Neural cell (in vitro differentiated cells): ENCODE results near the gene ROBO1. TPM values are rescaled to one million over a fixed set of nuclear protein-coding genes. Genes with fewer than 3 reads are reported as not detected.

Source experiments
- H2AFZ ChIP-seq: fragments of 200-600, 300-800 bp; sonication (generic), shearing (Covaris generic); 2 replicates; pipeline ENCODE4 v1.6.0; 2014; ENCODE audit warnings: low read depth, mild to moderate bottlenecking, antibody characterized with exemption, low read length, moderate library complexity
- H3F3A ChIP-seq: fragments of 200-600 bp; shearing (Covaris generic); 2 replicates; pipeline ENCODE4 v1.6.1; 2016; ENCODE audit warnings: mild to moderate bottlenecking, moderate library complexity, mixed read lengths, antibody characterized with exemption, low read length; ENCODE audit not compliant: insufficient read depth, poor library complexity, severe bottlenecking
- H3K27ac ChIP-seq: fragments of 200-600, 300-800 bp; sonication (generic), shearing (Covaris generic); 2 replicates; pipeline ENCODE4 v1.5.1; 2014; ENCODE audit warnings: mild to moderate bottlenecking, low read length, moderate library complexity
- H3K27me3 ChIP-seq: fragments of 300-800, 200-600 bp; sonication (generic), shearing (Covaris generic); 2 replicates; pipeline ENCODE4 v1.6.0; 2014; ENCODE audit warnings: mild to moderate bottlenecking, low read depth, low read length, moderate library complexity; ENCODE audit not compliant: insufficient read depth
- H3K36me3 ChIP-seq: fragments of 300-800, 200-600 bp; sonication (generic), shearing (Covaris generic); 2 replicates; pipeline ENCODE4 v1.5.1; 2014; ENCODE audit warnings: mild to moderate bottlenecking, antibody characterized with exemption, low read length, moderate library complexity; ENCODE audit not compliant: insufficient read depth
- H3K4me2 ChIP-seq: fragments of 300-800, 200-600 bp; sonication (generic), shearing (Covaris generic); 2 replicates; pipeline ENCODE4 v1.6.0; 2014; ENCODE audit warnings: mild to moderate bottlenecking, low read length
- H3K4me3 ChIP-seq: fragments of 300-800, 200-600 bp; sonication (generic), shearing (Covaris generic); 2 replicates; pipeline ENCODE4 v1.5.1; 2014; ENCODE audit warnings: mild to moderate bottlenecking, low read length, moderate library complexity
- H3K79me2 ChIP-seq: fragments of 200-600 bp; shearing (Covaris generic); replicated peaks from 2 replicates; pipeline ENCODE4 v1.6.0; 2014; ENCODE audit warnings: mild to moderate bottlenecking, low read length, moderate library complexity; ENCODE audit not compliant: insufficient read depth
- H3K9ac ChIP-seq: fragments of 300-800, 200-600 bp; sonication (generic), shearing (Covaris generic); 2 replicates; pipeline ENCODE4 v1.6.1; 2016; ENCODE audit warnings: mild to moderate bottlenecking, low read length, mixed read lengths
- H3K9me2 ChIP-seq: fragments of 200-600 bp; shearing (Covaris generic); 2 replicates; pipeline ENCODE4 v1.6.1; 2016; ENCODE audit warnings: mild to moderate bottlenecking, low read length, mixed read lengths; ENCODE audit not compliant: insufficient read depth
- H3K9me3 ChIP-seq: fragments of 200-600, 300-800 bp; sonication (generic), shearing (Covaris generic); 2 replicates; pipeline ENCODE4 v1.6.1; 2016; ENCODE audit warnings: mild to moderate bottlenecking, mixed run types, low read length, moderate library complexity, mixed read lengths
- H4K20me1 ChIP-seq: fragments of 200-600 bp; shearing (Covaris generic); 2 replicates; pipeline ENCODE4 v1.6.1; 2016; ENCODE audit warnings: mild to moderate bottlenecking, mixed run types; ENCODE audit not compliant: insufficient read depth
- CTCF ChIP-seq: fragments of 450-650 bp; IDR thresholded peaks from 2 replicates; pipeline ENCODE4 v1.5.1; 2014; ENCODE audit warnings: antibody characterized with exemption, mild to moderate bottlenecking, moderate library complexity; ENCODE audit not compliant: poor library complexity, severe bottlenecking
- EP300 ChIP-seq: fragments of 450-650 bp; conservative IDR thresholded peaks from 2 replicates; pipeline ENCODE4 v1.6.1; 2014; ENCODE audit warnings: antibody characterized with exemption, mild to moderate bottlenecking, moderate library complexity; ENCODE audit not compliant: poor library complexity, severe bottlenecking
- EZH2 ChIP-seq: fragments of 200-600, 300-800 bp; shearing (Covaris generic), sonication (generic); IDR thresholded peaks from 2 replicates; pipeline ENCODE4 v1.6.1; 2014; ENCODE audit warnings: antibody characterized with exemption, low read length, borderline replicate concordance, mild to moderate bottlenecking; ENCODE audit not compliant: insufficient read depth, poor library complexity, severe bottlenecking
- MXI1 ChIP-seq: fragments of 450-650 bp; conservative IDR thresholded peaks from 2 replicates; pipeline ENCODE4 v1.6.1; 2014; ENCODE audit warnings: antibody characterized with exemption, mild to moderate bottlenecking; ENCODE audit not compliant: poor library complexity, severe bottlenecking
- POLR2AphosphoS5 ChIP-seq: IDR thresholded peaks from 2 replicates; pipeline ENCODE4 v1.6.1; 2012
- RAD21 ChIP-seq: fragments of 450-650 bp; conservative IDR thresholded peaks from 2 replicates; pipeline ENCODE4 v1.6.1; 2014; ENCODE audit warnings: antibody characterized with exemption, mild to moderate bottlenecking, moderate library complexity
- REST ChIP-seq: IDR thresholded peaks from 2 replicates; pipeline ENCODE4 v1.6.1; 2012; ENCODE audit warnings: borderline replicate concordance
- SMC3 ChIP-seq: fragments of 450-650 bp; conservative IDR thresholded peaks from 2 replicates; pipeline ENCODE4 v1.6.1; 2014; ENCODE audit warnings: antibody characterized with exemption, mild to moderate bottlenecking, moderate library complexity; ENCODE audit not compliant: poor library complexity
- TAF1 ChIP-seq: IDR thresholded peaks from 2 replicates; pipeline ENCODE4 v1.6.1; 2012; ENCODE audit warnings: low read depth
- polyA plus RNA-seq: library from polyadenylated mRNA; depleted of rRNA; stranded (reverse); fragments of >200 nt; gene quantifications from 2 replicates; pipeline ENCODE4 v1.2.3, GENCODE V29; 2014

The ROBO1 gene
- polyA plus RNA-seq, 1 donor from 2014 or later = 183 TPM

GRCh38 chr3:79516795-79517194 is 251.0 kb downstream of the ROBO1 start:
- no peak overlapping the region for H3K9ac ChIP-seq
- H3K9me3 ChIP-seq = no peaks in the 10 kb centered on the region
- H2AFZ ChIP-seq = no peak overlapping the region
- H3K27ac ChIP-seq = no peak overlapping the region
- no peaks in the 10 kb centered on the region for H3F3A ChIP-seq
- TF ChIP-seq EP300 = no peak
- TF ChIP-seq POLR2AphosphoS5 = no peak
- TF ChIP-seq MXI1 = no peak
- no peak for TF ChIP-seq EZH2
- TF ChIP-seq RAD21 = no peak
- no peak for TF ChIP-seq SMC3
- no peak for TF ChIP-seq CTCF
- no peak for TF ChIP-seq TAF1
- no peak for TF ChIP-seq REST
- no peaks in the 10 kb centered on the region for H3K9me2 ChIP-seq
- H3K79me2 ChIP-seq = no peaks in the 10 kb centered on the region
- H3K4me2 ChIP-seq = no peak overlapping the region
- no peaks in the 10 kb centered on the region for H3K27me3 ChIP-seq
- H3K4me3 ChIP-seq = no peak overlapping the region
- H3K36me3 ChIP-seq = no peaks in the 10 kb centered on the region
- no peaks in the 10 kb centered on the region for H4K20me1 ChIP-seq

- no peaks in the 10 kb centered on the region for H3K27me3 ChIP-seq
- no peaks in the 10 kb centered on the region for H3K9me2 ChIP-seq
- H2AFZ ChIP-seq = no peak overlapping the region
- H4K20me1 ChIP-seq = no peaks in the 10 kb centered on the region
- H3F3A ChIP-seq = no peaks in the 10 kb centered on the region
- no peak overlapping the region for H3K27ac ChIP-seq
- H3K9me3 ChIP-seq = no peaks in the 10 kb centered on the region
- TF ChIP-seq POLR2AphosphoS5 = no peak
- no peak for TF ChIP-seq SMC3
- no peak for TF ChIP-seq REST
- no peak for TF ChIP-seq MXI1
- TF ChIP-seq EP300 = no peak
- no peak for TF ChIP-seq EZH2
- no peak for TF ChIP-seq RAD21
- TF ChIP-seq TAF1 = no peak
- TF ChIP-seq CTCF = no peak
- no peaks in the 10 kb centered on the region for H3K79me2 ChIP-seq
- H3K4me2 ChIP-seq = no peak overlapping the region
- no peaks in the 10 kb centered on the region for H3K36me3 ChIP-seq
- H3K4me3 ChIP-seq = no peak overlapping the region
- H3K9ac ChIP-seq = no peak overlapping the region
Observed at GRCh38 chr3:79515072-79515471, 252.7 kb downstream of the ROBO1 start.
